Transverse colon (tissue), 4 donors: ENCODE measurements around the gene HOTAIR. TPM values are rescaled to one million over a fixed set of nuclear protein-coding genes. Genes with fewer than 3 reads are reported as not detected.

Experiments
- DNase-seq: peaks from one replicate; pipeline ENCODE4 v3.0.0-alpha.2; 2019
- H3K27ac ChIP-seq, 4 donors: fragments of 200-600 bp; sonication (generic); 2 replicates each; pipeline ENCODE4 v1.5.1; 2016 to 2018; ENCODE audit warnings: inconsistent platforms in 4 of 4
- H3K27me3 ChIP-seq: fragments of 200-600 bp; sonication (generic); 2 replicates; pipeline ENCODE4 v1.5.1; 2017; ENCODE audit warnings: inconsistent platforms
- H3K36me3 ChIP-seq, 4 donors: fragments of 200-600 bp; sonication (generic); 2 replicates each; pipeline ENCODE4 v1.5.1; 2017 to 2019; ENCODE audit warnings: inconsistent platforms in 4 of 4
- H3K4me1 ChIP-seq, 4 donors: fragments of 200-600 bp; sonication (generic); 2 replicates each; pipeline ENCODE4 v1.5.1; 2017 to 2020; ENCODE audit warnings: inconsistent platforms in 4 of 4
- H3K4me3 ChIP-seq, 4 donors: fragments of 200-600 bp; sonication (generic); 1 replicate in 1 of 4; 2 replicates in 3 of 4; pipeline versions ENCODE4 v1.5.1 to v1.6.1; 2017 to 2019; ENCODE audit warnings: inconsistent platforms in 4 of 4
- H3K9me3 ChIP-seq, 2 donors: fragments of 200-600 bp; sonication (generic); 2 replicates each; pipeline ENCODE4 v1.5.1; 2017 to 2019; ENCODE audit warnings: inconsistent platforms in 2 of 2
- CTCF ChIP-seq, 5 experiments: fragments of 200-600 bp in 3 of 5; fragments of 450-650 bp in 2 of 5; sonication (generic) in 3 of 5; IDR thresholded peaks; 1 replicate in 2 of 5; 2 replicates in 3 of 5; pipeline ENCODE4 v1.5.1; 2016 to 2017; ENCODE audit warnings: antibody characterized with exemption in 5 of 5, inconsistent platforms in 3 of 5, mild to moderate bottlenecking in 2 of 5, moderate library complexity in 1 of 5
- EP300 ChIP-seq: sonication (generic); formaldehyde crosslinking; IDR thresholded peaks from one replicate; pipeline ENCODE4 v1.6.1; 2017; ENCODE audit warnings: antibody characterized with exemption, low read depth
- POLR2A ChIP-seq: fragments of 450-650 bp; IDR thresholded peaks from one replicate; pipeline ENCODE4 v1.6.1; 2016; ENCODE audit warnings: antibody characterized with exemption, mild to moderate bottlenecking, moderate library complexity
- POLR2AphosphoS5 ChIP-seq, 3 donors: sonication (generic); formaldehyde crosslinking; IDR thresholded peaks; one replicate each; pipeline ENCODE4 v1.6.1; 2016; ENCODE audit warnings: antibody characterized with exemption in 3 of 3
- WGBS, 2 donors: methylation state at CpG; one replicate each; pipeline ENCODE4 v1.1.5; 2018; ENCODE audit warnings: low coverage in 1 of 2; 5-methylcytosine and 5-hydroxymethylcytosine counted together
- in situ Hi-C, 4 donors: fragments of 200-750 bp; cut with MboI; loops; one replicate each; pipeline versions ENCODE4 v1.15.0 to v1.15.1; 2017; ENCODE audit warnings: low sequenced_read_pairs in 3 of 4, low pct_ligation_motif_present in 1 of 4, low pct_unique_long_range_greater_than_20kb in 1 of 4
- intact Hi-C: fragments of 100-400 bp; cut with DNase I; formaldehyde crosslinking; loops from one replicate; pipeline ENCODE4 v1.15.1; 2023; ENCODE audit warnings: low total_unique reads
- total RNA-seq, 4 donors: library from RNA; depleted of rRNA; stranded (reverse); fragments of >200 nt; gene quantifications; one replicate each; pipeline ENCODE4 v1.1.0, GENCODE V29; 2016

Gene HOTAIR
- total RNA-seq, 4 donors from 2014 or later, result not detected

GRCh38 chr12:53976823-53977595 is 2.3 kb upstream of the HOTAIR start:
- intact Hi-C loops, result no loop called here
- in situ Hi-C loops, result loop anchor here in 1 of 4 donors (25.0 kb wide), 1 partner anchor 190 kb away; no protein-coding TSS in a partner anchor
- Histone ChIP-seq H3K4me1 (peaks cover 3 to 37% (median 21%) of the 10 kb centered on the region in 4 donors), H3K27me3 (peaks cover 100% of the 10 kb centered on the region), H3K36me3 (no peaks in the 10 kb centered on the region), H3K9me3 (peaks cover 0 to 5% of the 10 kb centered on the region in 2 donors), H3K27ac (no peak overlapping the region), H3K4me3 (no peak overlapping the region)
- 32 to 53% methylated on average over 6 to 9 of the region's 9 CpGs for WGBS, 2 donors
- TF ChIP-seq EP300 (no peak), POLR2A (no peak), POLR2AphosphoS5 (IDR thresholded peaks at IDR 0.05) (no peak), CTCF (IDR thresholded peaks at IDR 0.05) (no peak)
- no peak for DNase-seq

GRCh38 chr12:53976172-53976822 is 1.5 kb upstream of the HOTAIR start:
- no peak for DNase-seq
- no peak overlapping the region for H3K27ac ChIP-seq
- no peak for TF ChIP-seq EP300
- no peak for TF ChIP-seq POLR2AphosphoS5 (IDR thresholded peaks at IDR 0.05)
- no peak for TF ChIP-seq CTCF (IDR thresholded peaks at IDR 0.05)
- no peak for TF ChIP-seq POLR2A
- WGBS, 2 donors, result 44 to 57% methylated on average over 16 to 21 of the region's 21 CpGs
- intact Hi-C loops, result no loop called here
- in situ Hi-C loops, result loop anchor here in 1 of 4 donors (25.0 kb wide), 1 partner anchor 189 kb away; no protein-coding TSS in a partner anchor
- H3K36me3 ChIP-seq, result no peaks in the 10 kb centered on the region
- peaks cover 100% of the 10 kb centered on the region for H3K27me3 ChIP-seq
- peaks cover 0 to 5% of the 10 kb centered on the region in 2 donors for H3K9me3 ChIP-seq
- H3K4me1 ChIP-seq, result peaks cover 3 to 37% (median 21%) of the 10 kb centered on the region in 4 donors
- H3K4me3 ChIP-seq, result no peak overlapping the region

GRCh38 chr12:53975479-53976152 is 862 bp upstream of the HOTAIR start:
- in situ Hi-C loops, result loop anchor here in 1 of 4 donors (25.0 kb wide), 1 partner anchor 188 kb away; no protein-coding TSS in a partner anchor
- H3K4me1 ChIP-seq, result peaks cover 3 to 37% (median 21%) of the 10 kb centered on the region in 4 donors
- H3K4me3 ChIP-seq, result peak overlapping the region in 1 of 4 donors; percentile 27
- intact Hi-C loops, result no loop called here
- no peak for TF ChIP-seq POLR2AphosphoS5 (IDR thresholded peaks at IDR 0.05)
- TF ChIP-seq EP300, result no peak
- TF ChIP-seq CTCF (IDR thresholded peaks at IDR 0.05), result no peak
- no peak for TF ChIP-seq POLR2A
- H3K9me3 ChIP-seq, result peaks cover 0 to 5% of the 10 kb centered on the region in 2 donors
- WGBS, 2 donors, result 37 to 41% methylated on average over 19 to 31 of the region's 31 CpGs
- H3K27me3 ChIP-seq, result peaks cover 100% of the 10 kb centered on the region
- no peak for DNase-seq
- no peak overlapping the region for H3K27ac ChIP-seq
- no peaks in the 10 kb centered on the region for H3K36me3 ChIP-seq

- 32% methylated on average over 13 of the region's 25 CpGs; no CpG with 5 or more reads in 1 of the 2 donors for WGBS, 2 donors
- peak overlapping the region in 1 of 4 donors; percentile 27 for H3K4me3 ChIP-seq
- H3K27me3 ChIP-seq, result peaks cover 100% of the 10 kb centered on the region
- peaks cover 0 to 5% of the 10 kb centered on the region in 2 donors for H3K9me3 ChIP-seq
- intact Hi-C loops, result no loop called here
- in situ Hi-C loops, result loop anchor here in 1 of 4 donors (25.0 kb wide), 1 partner anchor 188 kb away; no protein-coding TSS in a partner anchor
- H3K4me1 ChIP-seq, result peaks cover 3 to 37% (median 21%) of the 10 kb centered on the region in 4 donors
- H3K27ac ChIP-seq, result no peak overlapping the region
- no peak for DNase-seq
- TF ChIP-seq CTCF (IDR thresholded peaks at IDR 0.05), result no peak
- TF ChIP-seq POLR2AphosphoS5 (IDR thresholded peaks at IDR 0.05), result no peak
- no peak for TF ChIP-seq POLR2A
- H3K36me3 ChIP-seq, result no peaks in the 10 kb centered on the region
These were observed 314 bp upstream of the HOTAIR start for GRCh38 chr12:53975064-53975471.
